OCI-LY1 (cell line): ENCODE measurements around the gene GIT2.
A peak's percentile ranks its signal among the peaks of the same experiment; 100 is the strongest.

Source experiments
- H2AFZ ChIP-seq: fragments of 200-600 bp; sonication (generic), shearing (Covaris generic); 2 replicates; pipeline ENCODE4 v1.6.0; 2014; ENCODE audit warnings: antibody characterized with exemption, mild to moderate bottlenecking, low read length
- H3F3A ChIP-seq: fragments of 200-600 bp; sonication (generic), shearing (Covaris generic); 2 replicates; pipeline ENCODE4 v1.6.0; 2014; ENCODE audit warnings: mild to moderate bottlenecking, antibody characterized with exemption, low read length, moderate library complexity; ENCODE audit not compliant: insufficient read depth
- H3K27ac ChIP-seq: fragments of 200-600 bp; sonication (generic); 2 replicates; pipeline ENCODE4 v1.5.1; 2014; ENCODE audit warnings: low read length, mixed run types, mild to moderate bottlenecking, low read depth; ENCODE audit not compliant: poor library complexity, severe bottlenecking
- H3K27me3 ChIP-seq: fragments of 200-600 bp; sonication (generic); 2 replicates; pipeline ENCODE4 v1.6.0; 2014; ENCODE audit warnings: antibody characterized with exemption, mild to moderate bottlenecking, low read length, moderate library complexity; ENCODE audit not compliant: insufficient read depth
- H3K36me3 ChIP-seq: fragments of 200-600 bp; sonication (generic); 2 replicates; pipeline ENCODE4 v1.6.1; 2014; ENCODE audit warnings: mild to moderate bottlenecking, antibody characterized with exemption, low read length, moderate library complexity, mixed read lengths; ENCODE audit not compliant: insufficient read depth
- H3K4me1 ChIP-seq: fragments of 200-600 bp; sonication (generic); 2 replicates; pipeline ENCODE4 v1.5.1; 2014; ENCODE audit warnings: mild to moderate bottlenecking, low read length, moderate library complexity; ENCODE audit not compliant: insufficient read depth, severe bottlenecking
- H3K4me2 ChIP-seq: fragments of 200-600 bp; sonication (generic), shearing (Covaris generic); 2 replicates; pipeline ENCODE4 v1.6.1; 2014; ENCODE audit warnings: low read length
- H3K4me3 ChIP-seq: fragments of 200-600 bp; sonication (generic); 2 replicates; pipeline ENCODE4 v1.5.1; 2014; ENCODE audit warnings: low read length, low read depth, mild to moderate bottlenecking, mixed read lengths; ENCODE audit not compliant: poor library complexity, severe bottlenecking
- H3K79me2 ChIP-seq: fragments of 200-600 bp; shearing (Covaris generic); 2 replicates; pipeline ENCODE4 v1.6.1; 2016; ENCODE audit warnings: mixed run types, low read length, mixed read lengths; ENCODE audit not compliant: insufficient read depth
- H3K9ac ChIP-seq: fragments of 200-600 bp; sonication (generic), shearing (Covaris generic); 2 replicates; pipeline ENCODE4 v1.6.1; 2014; ENCODE audit warnings: mild to moderate bottlenecking, low read length, mixed read lengths
- H3K9me2 ChIP-seq: fragments of 200-600 bp; sonication (generic), shearing (Covaris generic); 2 replicates; pipeline ENCODE4 v1.6.1; 2014; ENCODE audit warnings: low read depth, mild to moderate bottlenecking, low read length, mixed read lengths
- H3K9me3 ChIP-seq: fragments of 200-600 bp; shearing (Covaris generic); 2 replicates; pipeline ENCODE4 v1.6.1; 2014; ENCODE audit warnings: low read length, mixed read lengths
- H4K20me1 ChIP-seq: fragments of 200-600 bp; sonication (generic), shearing (Covaris generic); 2 replicates; pipeline ENCODE4 v1.6.0; 2016; ENCODE audit warnings: mild to moderate bottlenecking, low read length; ENCODE audit not compliant: insufficient read depth
- CTCF ChIP-seq: fragments of 200-600 bp; sonication (generic), shearing (Covaris generic); IDR thresholded peaks from 2 replicates; pipeline ENCODE4 v1.5.1; 2017; ENCODE audit warnings: mild to moderate bottlenecking, antibody characterized with exemption, low read length, moderate library complexity, mixed read lengths
- EZH2 ChIP-seq: fragments of 200-600 bp; sonication (generic), shearing (Covaris generic); IDR thresholded peaks from 2 replicates; pipeline ENCODE4 v1.8.0; 2017; ENCODE audit warnings: borderline replicate concordance, mixed run types, mild to moderate bottlenecking, antibody characterized with exemption, low read length, moderate library complexity, mixed read lengths

The GIT2 gene

GRCh38 chr12:110015132-110015531 lies 19.0 kb upstream of the GIT2 start:
- H3K36me3 ChIP-seq: peaks cover 63% of the 10 kb centered on the region
- H3K27ac ChIP-seq: no peak overlapping the region
- H3K79me2 ChIP-seq: peaks cover 4% of the 10 kb centered on the region; the same call in 1 of the 2 replicates

DNA sequence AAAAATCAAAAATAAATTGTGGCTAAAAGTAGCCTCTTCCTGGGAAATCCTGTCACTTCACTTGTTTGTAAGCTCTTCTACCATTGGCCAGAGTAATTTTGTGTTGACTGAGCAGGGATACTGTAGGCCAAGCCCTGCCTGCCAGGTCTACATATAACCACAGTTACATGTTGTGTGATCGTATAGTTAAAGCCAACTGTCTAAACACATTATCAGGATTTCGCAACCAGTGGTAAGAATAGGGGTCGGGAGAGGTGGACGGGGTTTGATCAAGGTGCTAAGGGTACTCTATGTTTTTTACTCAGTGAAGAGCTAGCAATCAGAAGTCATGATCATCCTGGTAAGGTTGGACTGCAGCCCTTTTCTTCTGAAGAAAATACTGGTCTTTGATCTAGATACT lies 16.5 kb upstream of the GIT2 start:
- Histone ChIP-seq H3K4me1 (peaks cover 51% of the 10 kb centered on the region), H3K9ac (peak overlapping the region; percentile 31; the same call in 1 of the 2 replicates), H3K9me2 (no peaks in the 10 kb centered on the region), H3F3A (peaks cover 5% of the 10 kb centered on the region; the same call in 1 of the 2 replicates), H2AFZ (no peak overlapping the region), H3K27ac (peak overlapping the region; percentile 95), H3K79me2 (peaks cover 23% of the 10 kb centered on the region), H3K4me3 (peak overlapping the region; percentile 60), H3K36me3 (peaks cover 38% of the 10 kb centered on the region), H3K9me3 (no peaks in the 10 kb centered on the region), H3K4me2 (peak overlapping the region; percentile 90; the same call in 1 of the 2 replicates), H4K20me1 (no peaks in the 10 kb centered on the region), H3K27me3 (no peaks in the 10 kb centered on the region)
- TF ChIP-seq CTCF (no peak), EZH2 (no peak)

More at GRCh38 chr12:110015132-110015531, 19.0 kb upstream of the GIT2 start:
- Histone ChIP-seq H3K9me3 (no peaks in the 10 kb centered on the region), H3K4me2 (no peak overlapping the region), H2AFZ (no peak overlapping the region), H3F3A (peaks cover 5% of the 10 kb centered on the region; the same call in 1 of the 2 replicates), H3K9me2 (no peaks in the 10 kb centered on the region), H3K9ac (no peak overlapping the region), H4K20me1 (no peaks in the 10 kb centered on the region), H3K4me1 (peaks cover 32% of the 10 kb centered on the region), H3K27me3 (no peaks in the 10 kb centered on the region), H3K4me3 (no peak overlapping the region)
- TF ChIP-seq EZH2 (no peak), CTCF (no peak)

DNA sequence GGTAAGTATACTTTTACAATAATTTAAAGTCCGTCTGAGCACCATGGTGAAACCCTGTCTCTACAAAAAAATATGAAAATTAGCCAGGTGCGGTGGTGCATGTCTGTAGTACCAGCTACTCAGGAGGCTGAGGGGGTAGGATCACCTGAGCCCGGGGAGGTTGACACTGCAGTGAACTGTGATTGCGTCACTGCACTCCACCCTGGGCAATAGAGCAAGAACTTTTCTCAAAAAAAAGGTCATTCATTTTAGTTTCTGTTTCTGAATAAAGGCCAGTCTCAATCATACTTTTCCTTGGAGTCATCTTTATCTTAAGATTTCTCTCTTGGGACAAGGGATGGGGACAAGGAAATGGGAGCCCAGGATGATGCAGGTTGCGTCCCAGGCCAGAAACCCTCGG lies 16.0 kb upstream of the GIT2 start:
- Histone ChIP-seq H2AFZ (no peak overlapping the region), H4K20me1 (no peaks in the 10 kb centered on the region), H3K9me2 (no peaks in the 10 kb centered on the region), H3K27ac (peak overlapping the region; percentile 95), H3K36me3 (peaks cover 33% of the 10 kb centered on the region), H3F3A (peaks cover 5% of the 10 kb centered on the region; the same call in 1 of the 2 replicates), H3K79me2 (peaks cover 27% of the 10 kb centered on the region), H3K27me3 (no peaks in the 10 kb centered on the region), H3K4me2 (peak overlapping the region; percentile 90), H3K9ac (peak overlapping the region; percentile 75), H3K4me3 (peak overlapping the region; percentile 60), H3K9me3 (no peaks in the 10 kb centered on the region), H3K4me1 (peaks cover 51% of the 10 kb centered on the region)
- TF ChIP-seq EZH2 (no peak), CTCF (no peak)
